GM23338 (cell line): Measurements from ENCODE around the gene FAM76A.

ENCODE experiments used
- CREB1 ChIP-seq: fragments of 250-450 bp; sonication (Bioruptor Pico); IDR thresholded peaks from 2 replicates; pipeline ENCODE4 v1.5.0; 2020; ENCODE audit warnings: low read depth, mild to moderate bottlenecking, moderate library complexity
- EZH2 ChIP-seq: fragments of 200-600 bp; sonication (generic); IDR thresholded peaks from one replicate; pipeline ENCODE4 v1.8.0; 2017; ENCODE audit warnings: antibody characterized with exemption, mild to moderate bottlenecking, low read depth; ENCODE audit not compliant: unreplicated experiment
- TF ChIP-seq, protein P1 (sequence below), 2 experiments: fragments of 200-600 bp in 1 of 2; sonication (generic) in 1 of 2; conservative IDR thresholded peaks; 2 replicates each; pipeline versions ENCODE4 v1.5.1 to v1.6.1; 2016 to 2017; ENCODE audit warnings: antibody characterized with exemption in 2 of 2, low read depth in 2 of 2, mild to moderate bottlenecking in 2 of 2, moderate library complexity in 1 of 2
- TF ChIP-seq, protein P2 (sequence below): fragments of 250-450 bp; sonication (Bioruptor Pico); IDR thresholded peaks from 2 replicates; pipeline ENCODE4 v1.5.0; 2020; ENCODE audit warnings: mild to moderate bottlenecking, moderate library complexity

DNA sequence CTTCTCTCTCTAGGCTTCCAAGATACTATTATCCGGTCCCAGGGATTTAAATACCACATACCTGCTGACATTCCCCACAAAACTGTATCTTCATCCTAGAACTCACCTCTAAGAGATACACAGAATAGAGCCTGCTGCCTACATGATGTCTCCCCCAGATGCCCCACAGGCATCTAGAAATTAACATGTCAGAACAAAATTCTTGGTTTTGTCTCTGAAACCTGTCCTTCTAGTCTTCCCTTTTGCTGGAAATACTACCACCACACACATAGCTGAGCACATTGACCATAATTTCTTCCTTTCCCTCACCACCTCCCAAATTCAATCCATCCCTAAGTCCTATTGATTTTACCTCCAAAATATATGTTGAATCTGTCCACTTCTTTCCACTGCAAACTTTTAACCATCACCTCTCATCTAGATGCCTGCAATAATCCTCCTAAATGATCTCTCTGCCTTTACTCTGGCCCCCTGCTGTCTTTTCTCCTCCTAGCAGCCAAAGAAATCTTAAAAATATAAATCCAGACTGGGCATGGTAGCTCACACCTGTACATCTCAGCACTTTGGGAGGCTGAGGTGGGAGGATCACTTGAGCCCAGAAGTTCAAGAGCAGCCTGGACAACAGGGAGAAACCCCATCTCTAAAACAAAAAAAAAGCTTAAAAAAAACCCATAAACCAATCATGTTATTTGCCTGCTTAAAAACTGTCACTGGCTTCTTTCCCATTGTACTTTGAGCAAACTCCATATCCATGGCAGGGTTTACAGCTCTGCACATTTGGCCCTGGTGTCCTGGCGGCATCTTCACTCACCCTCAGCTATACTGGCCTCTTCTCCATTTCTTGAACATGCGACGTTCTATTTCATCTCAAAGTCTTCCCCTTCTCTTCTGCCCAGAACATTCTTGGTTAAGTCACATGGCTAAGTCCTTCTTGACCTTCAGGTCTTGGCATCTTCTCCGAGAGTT, 6.2 kb upstream of the FAM76A start:
- TF ChIP-seq, protein P1, sequence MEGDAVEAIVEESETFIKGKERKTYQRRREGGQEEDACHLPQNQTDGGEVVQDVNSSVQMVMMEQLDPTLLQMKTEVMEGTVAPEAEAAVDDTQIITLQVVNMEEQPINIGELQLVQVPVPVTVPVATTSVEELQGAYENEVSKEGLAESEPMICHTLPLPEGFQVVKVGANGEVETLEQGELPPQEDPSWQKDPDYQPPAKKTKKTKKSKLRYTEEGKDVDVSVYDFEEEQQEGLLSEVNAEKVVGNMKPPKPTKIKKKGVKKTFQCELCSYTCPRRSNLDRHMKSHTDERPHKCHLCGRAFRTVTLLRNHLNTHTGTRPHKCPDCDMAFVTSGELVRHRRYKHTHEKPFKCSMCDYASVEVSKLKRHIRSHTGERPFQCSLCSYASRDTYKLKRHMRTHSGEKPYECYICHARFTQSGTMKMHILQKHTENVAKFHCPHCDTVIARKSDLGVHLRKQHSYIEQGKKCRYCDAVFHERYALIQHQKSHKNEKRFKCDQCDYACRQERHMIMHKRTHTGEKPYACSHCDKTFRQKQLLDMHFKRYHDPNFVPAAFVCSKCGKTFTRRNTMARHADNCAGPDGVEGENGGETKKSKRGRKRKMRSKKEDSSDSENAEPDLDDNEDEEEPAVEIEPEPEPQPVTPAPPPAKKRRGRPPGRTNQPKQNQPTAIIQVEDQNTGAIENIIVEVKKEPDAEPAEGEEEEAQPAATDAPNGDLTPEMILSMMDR (conservative IDR thresholded peaks at IDR 0.05; ENCODE audit: low read depth in 2 of 2), result no peak
- TF ChIP-seq EZH2, result no peak
- no peak for TF ChIP-seq CREB1
- TF ChIP-seq, protein P2, sequence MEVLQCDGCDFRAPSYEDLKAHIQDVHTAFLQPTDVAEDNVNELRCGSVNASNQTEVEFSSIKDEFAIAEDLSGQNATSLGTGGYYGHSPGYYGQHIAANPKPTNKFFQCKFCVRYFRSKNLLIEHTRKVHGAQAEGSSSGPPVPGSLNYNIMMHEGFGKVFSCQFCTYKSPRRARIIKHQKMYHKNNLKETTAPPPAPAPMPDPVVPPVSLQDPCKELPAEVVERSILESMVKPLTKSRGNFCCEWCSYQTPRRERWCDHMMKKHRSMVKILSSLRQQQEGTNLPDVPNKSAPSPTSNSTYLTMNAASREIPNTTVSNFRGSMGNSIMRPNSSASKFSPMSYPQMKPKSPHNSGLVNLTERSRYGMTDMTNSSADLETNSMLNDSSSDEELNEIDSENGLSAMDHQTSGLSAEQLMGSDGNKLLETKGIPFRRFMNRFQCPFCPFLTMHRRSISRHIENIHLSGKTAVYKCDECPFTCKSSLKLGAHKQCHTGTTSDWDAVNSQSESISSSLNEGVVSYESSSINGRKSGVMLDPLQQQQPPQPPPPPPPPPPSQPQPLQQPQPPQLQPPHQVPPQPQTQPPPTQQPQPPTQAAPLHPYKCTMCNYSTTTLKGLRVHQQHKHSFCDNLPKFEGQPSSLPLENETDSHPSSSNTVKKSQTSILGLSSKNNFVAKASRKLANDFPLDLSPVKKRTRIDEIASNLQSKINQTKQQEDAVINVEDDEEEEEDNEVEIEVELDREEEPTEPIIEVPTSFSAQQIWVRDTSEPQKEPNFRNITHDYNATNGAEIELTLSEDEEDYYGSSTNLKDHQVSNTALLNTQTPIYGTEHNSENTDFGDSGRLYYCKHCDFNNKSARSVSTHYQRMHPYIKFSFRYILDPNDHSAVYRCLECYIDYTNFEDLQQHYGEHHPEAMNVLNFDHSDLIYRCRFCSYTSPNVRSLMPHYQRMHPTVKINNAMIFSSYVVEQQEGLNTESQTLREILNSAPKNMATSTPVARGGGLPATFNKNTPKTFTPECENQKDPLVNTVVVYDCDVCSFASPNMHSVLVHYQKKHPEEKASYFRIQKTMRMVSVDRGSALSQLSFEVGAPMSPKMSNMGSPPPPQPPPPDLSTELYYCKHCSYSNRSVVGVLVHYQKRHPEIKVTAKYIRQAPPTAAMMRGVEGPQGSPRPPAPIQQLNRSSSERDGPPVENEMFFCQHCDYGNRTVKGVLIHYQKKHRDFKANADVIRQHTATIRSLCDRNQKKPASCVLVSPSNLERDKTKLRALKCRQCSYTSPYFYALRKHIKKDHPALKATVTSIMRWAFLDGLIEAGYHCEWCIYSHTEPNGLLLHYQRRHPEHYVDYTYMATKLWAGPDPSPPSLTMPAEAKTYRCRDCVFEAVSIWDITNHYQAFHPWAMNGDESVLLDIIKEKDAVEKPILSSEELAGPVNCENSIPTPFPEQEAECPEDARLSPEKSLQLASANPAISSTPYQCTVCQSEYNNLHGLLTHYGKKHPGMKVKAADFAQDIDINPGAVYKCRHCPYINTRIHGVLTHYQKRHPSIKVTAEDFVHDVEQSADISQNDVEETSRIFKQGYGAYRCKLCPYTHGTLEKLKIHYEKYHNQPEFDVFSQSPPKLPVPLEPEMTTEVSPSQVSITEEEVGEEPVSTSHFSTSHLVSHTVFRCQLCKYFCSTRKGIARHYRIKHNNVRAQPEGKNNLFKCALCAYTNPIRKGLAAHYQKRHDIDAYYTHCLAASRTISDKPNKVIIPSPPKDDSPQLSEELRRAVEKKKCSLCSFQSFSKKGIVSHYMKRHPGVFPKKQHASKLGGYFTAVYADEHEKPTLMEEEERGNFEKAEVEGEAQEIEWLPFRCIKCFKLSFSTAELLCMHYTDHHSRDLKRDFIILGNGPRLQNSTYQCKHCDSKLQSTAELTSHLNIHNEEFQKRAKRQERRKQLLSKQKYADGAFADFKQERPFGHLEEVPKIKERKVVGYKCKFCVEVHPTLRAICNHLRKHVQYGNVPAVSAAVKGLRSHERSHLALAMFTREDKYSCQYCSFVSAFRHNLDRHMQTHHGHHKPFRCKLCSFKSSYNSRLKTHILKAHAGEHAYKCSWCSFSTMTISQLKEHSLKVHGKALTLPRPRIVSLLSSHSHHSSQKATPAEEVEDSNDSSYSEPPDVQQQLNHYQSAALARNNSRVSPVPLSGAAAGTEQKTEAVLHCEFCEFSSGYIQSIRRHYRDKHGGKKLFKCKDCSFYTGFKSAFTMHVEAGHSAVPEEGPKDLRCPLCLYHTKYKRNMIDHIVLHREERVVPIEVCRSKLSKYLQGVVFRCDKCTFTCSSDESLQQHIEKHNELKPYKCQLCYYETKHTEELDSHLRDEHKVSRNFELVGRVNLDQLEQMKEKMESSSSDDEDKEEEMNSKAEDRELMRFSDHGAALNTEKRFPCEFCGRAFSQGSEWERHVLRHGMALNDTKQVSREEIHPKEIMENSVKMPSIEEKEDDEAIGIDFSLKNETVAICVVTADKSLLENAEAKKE, result no peak
